ENCODE results near the gene RNF2.
"Not testable (repeated sequence)": the region's sequence is repeated elsewhere in the genome, so short reads cannot be mapped to it uniquely, and the experiment has no call there.

RNF2 gene

GRCh38 chr1:185050823-185051451 lies 5.6 kb downstream of the RNF2 start:
- no peak for DNase-seq

- DNase-seq: no peak
Measured at GRCh38 chr1:185053204-185053603, 7.8 kb downstream of the RNF2 start.

DNA sequence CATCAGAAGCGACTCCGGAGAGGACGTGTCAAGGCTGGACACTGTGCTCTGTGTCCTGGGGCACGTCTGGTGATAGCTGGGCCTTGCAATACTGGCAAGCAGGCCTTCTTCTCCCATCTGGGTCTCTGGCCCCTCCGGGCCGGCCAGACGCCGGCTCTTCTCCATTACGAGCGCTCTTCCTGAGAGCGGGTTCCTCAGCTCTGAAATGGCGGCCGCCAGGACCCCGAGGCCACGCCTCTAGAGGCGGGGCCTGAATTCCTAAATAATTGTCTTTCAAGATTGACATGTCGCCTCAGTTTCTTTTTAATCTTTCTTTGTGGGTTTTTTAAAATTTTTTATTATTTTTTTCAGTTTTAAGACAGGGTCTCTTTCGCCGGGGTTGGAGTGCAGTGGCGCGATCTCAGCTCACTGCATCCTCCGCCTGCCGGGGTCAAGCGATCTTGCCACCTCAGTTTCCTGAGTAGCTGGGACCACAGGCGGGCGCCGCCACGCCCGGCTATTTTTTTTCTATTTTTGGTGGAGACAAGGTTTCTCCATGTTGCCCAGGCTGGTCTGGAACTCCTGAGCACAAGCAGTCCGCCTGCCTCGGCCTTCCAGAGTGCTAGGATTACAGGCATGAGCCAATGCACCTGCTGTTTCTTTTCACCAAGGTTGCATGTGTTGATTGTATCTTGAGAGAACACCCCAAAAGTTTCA lies 9.2 kb downstream of the RNF2 start:
- no peak for DNase-seq

GRCh38 chr1:185058110-185058509 lies 12.8 kb downstream of the RNF2 start:
- no peak for DNase-seq

GRCh38 chr1:185058876-185059275 lies 13.5 kb downstream of the RNF2 start:
- DNase-seq: no peak

DNA sequence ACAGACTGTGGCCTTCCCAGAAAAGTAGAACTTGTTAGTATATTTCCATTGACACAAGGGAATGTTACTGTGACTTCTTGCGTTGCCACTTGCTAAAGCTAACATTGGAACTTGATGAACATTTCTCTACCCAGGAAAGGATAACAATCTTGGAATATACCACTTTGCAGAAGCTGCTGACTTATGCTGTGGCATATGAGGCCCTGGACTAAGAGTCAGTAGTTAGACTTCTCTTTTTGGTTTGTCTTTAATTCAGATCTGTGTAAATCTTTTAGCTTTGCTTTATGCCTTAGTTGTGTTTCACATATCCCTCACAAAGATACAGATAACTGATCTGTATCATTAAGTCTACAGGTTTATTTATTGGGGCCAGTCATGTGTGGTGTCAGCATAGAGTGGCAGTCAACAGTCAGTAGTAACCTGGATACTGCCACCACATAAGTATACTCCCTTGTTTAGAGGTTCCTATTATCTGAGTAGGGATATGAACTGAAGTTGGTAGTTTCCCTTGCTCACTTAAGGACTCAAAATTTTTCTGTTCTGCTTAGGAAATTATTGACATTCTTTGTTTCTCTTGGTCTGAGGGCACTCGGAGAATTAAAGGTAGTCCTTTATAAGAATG lies 14.7 kb downstream of the RNF2 start:
- DNase-seq: no peak

DNA sequence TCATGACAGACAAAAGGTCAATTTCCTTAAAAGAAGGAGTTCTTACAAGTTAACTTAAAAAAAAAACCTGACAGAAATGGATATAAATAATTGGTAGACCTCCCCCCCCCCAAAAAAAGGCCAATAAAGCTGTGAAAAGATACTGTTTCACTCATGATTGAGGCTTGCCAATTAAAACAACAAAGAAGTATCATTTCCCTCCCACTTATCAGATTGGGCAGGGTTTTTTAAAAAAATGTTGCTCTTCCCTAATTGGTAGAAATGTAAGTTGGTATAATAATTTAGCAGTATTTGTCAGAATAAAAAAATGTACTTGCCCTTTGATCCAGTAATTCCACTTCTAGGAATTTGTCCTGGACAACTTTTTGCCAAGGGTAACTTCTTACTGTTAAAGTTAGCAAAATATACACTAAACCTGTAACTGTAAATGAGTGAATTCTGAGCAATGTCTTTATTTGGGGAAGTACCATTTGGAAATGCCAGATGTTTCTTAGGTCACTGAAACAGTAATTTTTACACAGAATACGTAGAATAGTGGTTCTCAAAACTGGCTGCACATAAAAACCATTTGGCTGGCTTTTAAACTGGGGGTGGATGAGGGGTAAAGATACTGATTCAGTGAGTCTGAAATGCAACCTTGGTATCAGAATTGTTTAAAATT lies 17.5 kb downstream of the RNF2 start:
- no peak for DNase-seq

DNA sequence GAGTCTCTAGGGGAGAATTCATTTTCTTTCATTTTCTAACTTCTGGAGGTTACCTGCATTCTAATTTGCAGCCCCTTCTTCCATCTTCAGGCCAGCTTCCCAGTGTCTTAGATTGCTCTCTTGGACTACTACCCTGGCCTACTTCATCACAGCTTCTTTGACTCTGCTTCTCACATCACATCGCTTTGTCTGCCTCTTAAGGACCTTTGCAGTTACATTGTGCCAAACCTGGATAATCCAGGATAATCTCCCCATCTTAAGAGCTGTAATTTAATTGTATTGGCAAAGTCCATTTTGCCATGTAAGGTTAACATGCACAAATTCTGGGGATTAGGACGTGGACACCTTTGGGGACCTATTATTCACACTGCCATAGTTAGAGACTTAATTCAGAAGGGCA lies 18.4 kb downstream of the RNF2 start:
- no peak for DNase-seq

DNA sequence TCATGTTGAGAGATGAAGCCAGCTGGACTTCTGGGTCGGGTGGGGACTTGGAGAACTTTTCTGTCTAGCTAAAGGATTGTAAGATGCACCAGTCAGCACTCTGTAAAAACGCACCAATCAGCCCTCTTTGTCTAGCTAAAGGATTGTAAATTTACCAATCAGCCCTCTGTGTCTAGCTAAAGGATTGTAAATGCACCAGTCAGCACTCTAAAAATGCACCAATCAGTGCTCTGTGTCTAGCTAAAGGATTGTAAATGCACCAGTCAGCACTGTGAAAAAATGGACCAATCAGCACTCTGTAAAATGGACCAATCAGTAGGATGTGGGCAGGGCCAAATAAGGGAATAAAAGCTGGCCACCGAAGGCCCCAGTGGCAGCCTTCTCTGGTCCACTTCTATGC lies 19.6 kb downstream of the RNF2 start:
- DNase-seq: not testable (repeated sequence)

DNA sequence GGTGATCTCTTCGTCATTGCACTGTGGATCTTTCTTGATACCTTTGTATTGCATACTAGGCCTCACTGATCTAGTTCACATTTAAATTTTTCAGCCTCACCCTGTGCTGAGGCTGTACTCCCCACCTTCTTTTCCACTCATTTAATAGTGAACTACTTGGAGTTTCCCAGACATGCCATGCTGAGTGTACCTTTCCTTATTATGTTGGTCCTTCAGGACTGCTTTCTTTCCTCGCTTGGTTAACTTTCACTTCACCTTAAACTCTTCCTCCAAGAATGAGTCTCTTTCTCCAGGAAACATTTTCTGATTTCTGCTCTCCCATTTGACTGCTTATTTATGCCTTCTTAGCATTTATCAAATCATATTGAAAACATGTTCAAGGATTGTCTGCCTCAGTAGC lies 20.8 kb downstream of the RNF2 start:
- DNase-seq: no peak

GRCh38 chr1:185068341-185068740 lies 23.0 kb downstream of the RNF2 start:
- no peak for DNase-seq

DNA sequence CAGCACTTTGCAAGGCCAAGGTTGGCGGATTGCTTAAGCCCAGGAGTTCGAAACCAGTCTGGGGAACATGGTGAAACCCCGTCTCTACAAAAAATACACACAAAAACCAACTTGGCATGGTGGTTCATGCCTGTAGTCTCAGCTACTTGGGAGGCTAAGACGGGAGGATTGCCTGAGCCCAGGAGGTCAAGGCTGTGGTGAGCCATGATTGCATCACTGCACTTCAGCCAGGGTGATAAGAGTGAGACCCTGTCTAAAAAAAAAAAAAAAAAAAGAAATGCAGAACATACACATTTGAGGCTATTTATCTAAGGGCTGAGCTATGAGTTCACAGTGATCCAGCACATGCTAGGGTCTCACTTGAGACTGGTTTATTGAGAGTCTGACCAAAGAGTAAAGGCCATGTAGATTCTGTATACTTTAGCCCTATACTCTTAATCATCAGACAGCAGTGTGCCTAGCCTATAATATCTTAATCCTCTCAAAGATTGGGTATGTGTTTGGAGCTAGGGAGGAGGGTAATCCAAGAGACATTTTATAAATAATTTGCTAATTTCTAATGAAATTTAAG lies 23.9 kb downstream of the RNF2 start:
- no peak for DNase-seq

GRCh38 chr1:185070051-185070450 lies 24.7 kb downstream of the RNF2 start:
- no peak for DNase-seq

GRCh38 chr1:185073725-185074124 lies 28.4 kb downstream of the RNF2 start:
- no peak for DNase-seq

- DNase-seq: no peak
Measured at GRCh38 chr1:185074307-185074706, 28.9 kb downstream of the RNF2 start.

DNA sequence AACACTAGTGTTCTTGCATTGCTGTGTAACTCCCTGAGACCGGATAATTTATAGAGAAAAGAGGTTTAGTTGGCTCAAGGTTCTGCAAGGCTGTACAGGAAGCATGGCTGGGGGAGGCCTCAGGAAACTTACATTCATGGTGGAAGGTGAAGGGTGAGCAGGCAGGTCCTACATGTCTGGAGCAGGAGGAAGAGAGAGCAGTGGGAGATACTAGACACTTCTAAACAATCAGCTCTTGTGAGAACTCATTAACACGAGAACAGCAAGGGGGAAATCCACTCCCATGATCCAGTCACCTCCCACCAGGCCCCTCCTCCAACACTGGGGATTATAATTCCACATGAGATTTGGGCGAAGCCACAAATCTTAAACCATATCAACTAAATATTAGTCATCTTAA lies 30.1 kb downstream of the RNF2 start:
- no peak for DNase-seq

DNA sequence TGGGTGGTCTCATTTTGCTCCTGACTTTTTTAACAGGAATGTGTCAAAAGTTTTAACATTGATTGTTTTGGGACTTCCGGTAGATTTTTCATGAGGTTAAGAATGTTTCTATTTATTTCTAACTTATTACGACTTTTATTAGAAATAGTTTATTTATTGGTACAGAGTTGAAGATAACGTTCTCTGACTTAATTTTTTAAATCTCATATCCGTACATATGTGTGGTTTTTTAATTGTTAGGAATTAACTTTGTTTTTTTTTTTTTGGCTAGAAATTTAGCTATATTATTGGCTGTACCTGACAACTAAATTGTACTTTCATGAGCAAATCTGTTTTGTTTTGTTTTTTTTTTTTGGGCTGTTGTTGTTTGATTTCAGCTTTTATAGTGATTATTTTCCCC lies 32.0 kb downstream of the RNF2 start:
- DNase-seq: no peak

DNA sequence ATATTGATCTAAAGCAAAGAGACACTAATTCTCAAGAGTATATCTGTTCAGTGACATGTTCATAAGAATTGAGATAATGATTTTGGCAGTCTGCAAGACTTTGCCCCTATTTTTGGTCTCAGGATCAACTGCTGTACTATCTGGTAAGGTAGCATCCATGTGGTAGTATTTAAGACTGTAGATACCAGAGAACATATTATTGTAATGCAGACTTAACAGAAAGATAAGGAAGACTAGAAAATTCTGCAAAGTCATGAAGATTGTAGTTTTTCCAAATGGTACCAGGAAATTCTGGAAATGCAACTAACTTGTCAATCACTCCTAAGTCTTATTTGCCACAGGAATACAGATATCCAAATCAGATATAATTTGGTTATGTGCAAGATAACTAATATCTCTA lies 35.1 kb downstream of the RNF2 start:
- DNase-seq: no peak

- no peak for DNase-seq
Measured at GRCh38 chr1:185083818-185084217, 38.5 kb downstream of the RNF2 start.

- DNase-seq: no peak
Measured at GRCh38 chr1:185087101-185087500, 41.7 kb downstream of the RNF2 start.

GRCh38 chr1:185087746-185088145 lies 42.4 kb downstream of the RNF2 start:
- no peak for DNase-seq

GRCh38 chr1:185091480-185091879 lies 46.1 kb downstream of the RNF2 start:
- no peak for DNase-seq

- DNase-seq: no peak
Measured at GRCh38 chr1:185094761-185095160, 49.4 kb downstream of the RNF2 start.

GRCh38 chr1:185096531-185096930 lies 51.2 kb downstream of the RNF2 start:
- no peak for DNase-seq
